Smooth muscle cell of the brain vasculature (primary cell): Measurements from ENCODE around the gene TMEM269.
A peak's percentile ranks its signal among the peaks of the same experiment; 100 is the strongest.

Source experiments
- DNase-seq: peaks from one replicate; pipeline ENCODE4 v3.0.0-alpha.2; 2012; ENCODE audit warnings: low read depth, low spot score

The TMEM269 gene

GRCh38 chr1:42821690-42822089 is 36.9 kb downstream of the TMEM269 start:
- no peak for DNase-seq

DNA sequence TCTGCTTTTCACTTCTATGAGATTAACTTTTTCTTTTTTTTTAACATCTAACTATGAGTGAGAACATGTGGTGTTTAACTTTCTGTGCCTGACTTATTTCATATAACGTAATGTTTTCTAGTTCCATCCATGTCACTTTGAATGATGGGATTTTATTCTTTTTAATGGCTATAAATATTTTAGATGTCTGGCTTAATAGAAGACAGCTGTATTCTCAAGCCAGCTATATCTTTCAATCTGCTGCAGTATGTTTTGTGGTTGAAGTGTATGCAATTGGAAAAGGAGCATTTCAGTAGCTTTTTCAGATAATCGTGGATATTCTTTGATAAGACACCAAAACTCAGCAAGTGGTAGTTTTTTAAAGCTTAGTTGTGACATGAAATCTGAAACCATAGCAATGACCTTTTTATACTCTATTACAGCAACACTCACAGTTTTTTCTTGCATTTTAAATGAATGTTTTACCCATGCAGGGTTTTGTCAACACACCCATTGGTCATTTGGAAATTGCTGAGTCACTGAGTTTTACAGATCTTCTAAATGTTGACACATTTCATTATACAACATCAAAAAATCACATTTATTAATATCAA is 38.1 kb downstream of the TMEM269 start:
- no peak for DNase-seq

- DNase-seq, result no peak
Measured at GRCh38 chr1:42824481-42825035, 39.8 kb downstream of the TMEM269 start.

GRCh38 chr1:42825036-42825851 is 40.5 kb downstream of the TMEM269 start:
- DNase-seq, result no peak

GRCh38 chr1:42830631-42831030 is 45.8 kb downstream of the TMEM269 start:
- DNase-seq, result no peak

- DNase-seq, result no peak
Measured at GRCh38 chr1:42831273-42831672, 46.5 kb downstream of the TMEM269 start.

- no peak for DNase-seq
Measured at GRCh38 chr1:42832641-42833240, 48.0 kb downstream of the TMEM269 start.

- no peak for DNase-seq
Measured at GRCh38 chr1:42833981-42834380, 49.2 kb downstream of the TMEM269 start.

DNA sequence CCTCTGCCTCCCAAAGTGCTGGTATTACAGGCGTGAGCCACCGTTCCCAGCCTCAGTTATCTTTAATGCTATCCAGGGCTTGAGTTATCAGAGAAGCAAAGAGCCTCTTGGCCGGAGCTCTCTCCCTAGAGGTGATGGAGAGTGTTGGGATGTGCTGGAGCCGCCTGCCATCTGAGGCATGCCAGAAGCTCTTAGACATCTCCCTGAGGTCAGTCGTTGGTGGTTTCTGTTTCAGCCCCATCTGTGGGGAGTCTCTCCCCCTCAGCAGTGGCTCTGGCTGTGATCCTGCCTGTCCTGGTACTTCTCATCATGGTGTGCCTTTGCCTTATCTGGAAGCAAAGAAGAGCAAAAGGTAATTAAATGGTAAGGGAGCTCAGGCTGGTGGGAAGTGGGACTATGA is 50.0 kb downstream of the TMEM269 start:
- DNase-seq, result no peak

DNA sequence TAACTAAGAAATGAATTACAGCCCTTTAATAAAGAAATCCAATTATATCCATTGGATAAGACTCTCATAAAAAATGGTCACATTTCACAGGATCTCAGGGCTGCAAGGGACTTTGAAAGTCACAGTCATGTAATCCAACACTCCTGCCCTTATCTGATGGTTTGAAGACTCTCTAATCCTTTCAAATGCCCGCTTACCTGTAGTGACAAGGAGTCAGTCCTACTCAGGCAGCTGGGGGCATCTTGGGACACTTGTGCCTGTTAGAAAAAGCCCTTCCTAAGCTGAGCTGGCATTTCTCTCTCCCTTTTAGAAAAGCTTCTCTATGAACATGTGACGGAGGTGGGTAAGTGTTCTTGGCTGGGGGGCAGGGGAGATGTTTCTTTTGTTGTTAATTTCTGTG is 50.6 kb downstream of the TMEM269 start:
- no peak for DNase-seq

DNA sequence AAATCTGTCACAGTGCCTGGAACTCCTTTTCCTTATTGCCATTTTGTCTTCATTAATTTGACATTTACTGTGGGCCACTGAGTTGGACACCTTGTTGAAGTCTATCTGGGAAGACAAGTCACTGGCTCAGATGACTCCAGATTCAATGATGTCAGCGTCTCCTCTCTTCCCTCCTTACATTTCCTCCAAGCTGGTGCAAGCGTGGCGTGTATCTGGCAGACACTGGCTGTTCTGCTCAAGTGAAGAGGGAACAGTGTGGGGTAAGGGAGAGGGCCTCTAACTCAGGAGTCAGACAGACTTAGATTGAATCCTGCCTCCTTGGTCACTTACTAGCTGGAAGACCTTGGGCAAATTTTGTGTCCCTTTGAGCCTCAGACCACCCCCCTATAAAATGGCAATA is 52.9 kb downstream of the TMEM269 start:
- no peak for DNase-seq

DNA sequence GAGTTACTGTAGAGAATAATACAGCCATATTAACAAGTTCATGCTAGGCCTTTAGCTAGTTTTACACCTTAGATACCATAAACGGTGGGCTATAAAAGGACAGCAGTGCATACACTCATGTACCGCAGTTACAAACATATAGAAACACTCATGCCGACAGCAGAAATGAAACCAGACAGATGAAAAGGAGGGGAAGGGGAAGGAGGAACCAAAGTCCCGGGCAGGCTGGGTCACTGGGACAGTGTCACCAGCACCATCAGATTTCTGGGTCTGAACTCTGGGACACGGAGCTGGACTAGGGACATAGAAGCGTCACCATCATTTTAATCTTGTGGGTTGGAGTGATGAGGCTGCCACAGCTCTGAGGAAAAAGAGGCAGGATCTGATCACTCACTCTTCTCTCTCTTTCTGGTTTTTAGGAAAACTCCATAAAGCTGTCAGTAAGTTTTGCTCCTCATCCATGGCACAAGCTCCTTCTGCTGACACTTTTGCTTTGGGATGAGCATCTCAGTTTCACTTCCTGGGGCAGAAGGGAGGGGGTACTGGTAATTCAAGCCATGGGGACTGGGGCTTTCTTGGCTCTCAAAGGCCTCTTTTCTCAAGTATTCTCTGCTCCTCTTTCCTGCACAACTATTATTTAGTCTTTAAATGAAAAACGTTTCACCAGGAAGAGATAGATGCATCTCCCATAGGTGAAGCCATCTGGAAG is 53.8 kb downstream of the TMEM269 start:
- no peak for DNase-seq

DNA sequence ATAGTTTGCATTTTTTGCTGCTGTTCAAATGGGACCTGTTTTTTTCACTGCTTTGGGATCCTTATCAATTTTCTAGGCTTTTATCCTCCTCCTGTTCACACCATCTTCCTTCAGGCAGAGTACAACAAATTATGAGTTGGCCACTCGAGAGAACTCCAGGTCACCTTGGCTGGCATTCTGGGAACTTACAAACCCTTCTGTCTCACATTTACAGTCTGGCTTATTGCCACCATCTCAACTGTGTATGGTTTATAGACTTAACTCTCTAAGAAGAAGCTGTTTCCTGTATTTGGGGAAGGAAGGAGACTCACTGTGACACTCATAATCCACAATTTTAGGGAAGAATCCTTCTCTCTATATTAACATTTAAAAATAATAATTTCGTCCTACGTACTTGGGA is 56.2 kb downstream of the TMEM269 start:
- no peak for DNase-seq

DNA sequence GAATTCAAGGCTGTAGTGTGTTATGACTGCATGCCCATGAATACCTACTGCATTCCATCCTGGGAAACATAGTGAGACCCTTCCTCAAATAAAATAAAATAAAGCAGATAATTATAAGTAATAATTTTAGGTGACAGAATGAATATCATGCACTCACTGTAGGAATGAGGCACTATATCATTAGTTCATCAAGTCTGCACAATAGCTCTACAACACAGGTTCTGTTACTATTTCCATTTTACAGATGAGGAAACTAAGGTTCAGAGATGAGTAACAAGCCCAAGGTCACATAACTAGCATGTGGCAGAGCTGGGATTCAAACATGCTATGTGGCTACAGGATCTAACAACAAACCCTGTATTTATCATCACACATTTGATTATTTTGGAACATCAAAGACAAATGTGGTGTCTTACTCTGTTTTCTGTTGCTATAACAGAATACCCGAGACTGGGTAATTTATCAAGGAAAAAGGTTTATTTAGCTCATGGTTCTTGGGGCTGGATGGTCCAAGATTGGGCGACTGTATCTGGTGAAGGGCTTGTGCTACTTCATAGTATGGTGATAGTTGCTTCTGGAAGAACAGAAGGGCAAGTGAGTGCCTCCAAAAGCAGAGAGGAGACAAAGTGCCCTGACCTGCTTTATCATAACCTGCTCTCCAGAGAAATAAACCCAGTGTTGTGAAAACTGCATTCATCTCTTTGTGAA is 56.8 kb downstream of the TMEM269 start:
- no peak for DNase-seq

DNA sequence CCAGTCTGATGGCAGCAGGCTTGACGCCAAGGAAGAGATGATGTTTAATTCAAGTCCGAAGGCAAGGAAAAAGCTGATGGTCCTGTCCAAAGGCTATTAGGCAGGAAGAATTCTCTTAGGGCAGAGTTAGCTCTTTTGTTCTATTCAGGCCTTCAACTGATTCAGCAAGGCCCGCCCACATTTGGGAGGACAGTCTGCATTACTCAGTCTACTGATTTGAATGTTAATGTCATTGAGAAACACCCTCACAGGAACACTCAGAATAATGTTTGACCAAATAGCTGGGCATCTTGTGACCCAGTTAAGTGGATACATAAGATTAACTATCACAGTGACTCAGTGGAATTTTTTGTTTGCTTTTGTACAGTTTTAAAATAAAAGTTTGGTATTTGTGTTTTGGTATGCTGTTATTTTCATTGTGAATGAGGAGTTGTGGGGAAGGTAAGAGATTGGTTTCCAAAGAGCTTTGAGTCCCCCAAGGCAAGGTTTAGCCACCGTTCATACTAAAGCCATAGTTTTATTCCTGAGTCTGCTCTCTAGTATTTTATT is 59.9 kb downstream of the TMEM269 start:
- DNase-seq, result no peak

GRCh38 chr1:42845193-42845592 is 60.4 kb downstream of the TMEM269 start:
- no peak for DNase-seq

DNA sequence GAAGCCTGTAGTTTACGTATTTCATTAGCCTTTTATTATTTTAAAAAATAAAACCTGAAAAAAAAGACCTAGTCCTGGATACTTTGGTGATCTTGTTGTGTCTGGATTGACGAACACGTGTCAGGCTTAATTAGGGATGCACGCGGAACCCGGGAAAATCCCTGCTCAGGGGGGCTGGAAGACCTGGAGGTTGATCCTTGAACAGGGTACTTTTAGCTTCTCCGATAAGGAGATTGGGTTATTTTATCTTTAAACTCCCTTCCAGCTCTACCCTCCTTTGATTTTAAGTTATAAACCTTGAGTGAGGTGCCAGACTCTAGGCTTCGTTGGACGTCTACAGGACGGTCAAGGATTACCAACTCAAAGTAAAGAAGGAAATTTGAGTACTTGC is 61.1 kb downstream of the TMEM269 start:
- DNase-seq, result no peak

GRCh38 chr1:42846257-42847110 is 61.7 kb downstream of the TMEM269 start, which contains the start of gene ZNF691:
ZNF691 (plus strand) TSS chr1:42846613; CDS start chr1:42849659, 3,046 bp downstream.
- DNase-seq, result peak; percentile 90

GRCh38 chr1:42847111-42847595 is 62.4 kb downstream of the TMEM269 start:
- no peak for DNase-seq
